ENCODE results near the gene SMPX. TPM values are rescaled to one million over a fixed set of nuclear protein-coding genes. Genes with fewer than 3 reads are reported as not detected.

The SMPX gene
- total and polyA plus RNA-seq, 4 donors: 0.09 to 0.10 TPM; not detected in 2

DNA sequence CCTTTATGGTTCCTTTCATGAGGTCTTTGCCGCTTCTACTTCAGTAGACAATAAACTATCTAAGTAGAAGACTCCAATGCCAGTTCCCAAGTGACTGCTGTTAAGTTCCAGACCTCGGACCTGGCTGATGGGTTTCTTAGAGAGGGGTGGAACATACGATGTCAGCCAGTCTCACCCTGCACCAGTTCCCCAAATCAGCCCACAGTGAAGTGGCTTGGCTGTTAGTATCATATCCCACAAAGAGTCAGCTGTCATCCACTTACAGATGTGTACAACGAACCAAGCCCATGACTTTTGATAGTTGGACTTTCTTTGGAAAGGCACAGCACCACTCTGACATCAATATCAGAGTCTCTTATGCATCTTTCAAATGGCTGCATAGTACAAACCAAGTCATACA lies 91.7 kb downstream of the SMPX start:
- Histone ChIP-seq H3K36me3 (ENCODE audit: control insufficient read depth in 4 of 4, insufficient read depth in 3 of 4, low read depth in 1 of 4, low read length in 3 of 4) (no peaks in the 10 kb centered on the region), H3K9ac (ENCODE audit: low read depth in 1 of 2, low read length in 2 of 2) (no peak overlapping the region), H3K27me3 (ENCODE audit: control insufficient read depth in 4 of 4, insufficient read depth in 4 of 4, low read length in 3 of 4) (no peaks in the 10 kb centered on the region), H3K27ac (ENCODE audit: low read depth in 1 of 2, low read length in 2 of 2) (no peak overlapping the region), H3K4me3 (ENCODE audit: low read depth in 1 of 3, low read length in 3 of 3) (no peak overlapping the region), H3K4me1 (ENCODE audit: control insufficient read depth in 4 of 4, insufficient read depth in 4 of 4, low read length in 3 of 4) (no peaks in the 10 kb centered on the region), H3K9me3 (ENCODE audit: control insufficient read depth in 4 of 4, low read length in 3 of 4) (no peaks in the 10 kb centered on the region)
- 87% methylated on average over 4 of the region's 4 CpGs for WGBS
- no peak for TF ChIP-seq HNF4G (IDR thresholded peaks at IDR 0.05)
- TF ChIP-seq, protein P1, sequence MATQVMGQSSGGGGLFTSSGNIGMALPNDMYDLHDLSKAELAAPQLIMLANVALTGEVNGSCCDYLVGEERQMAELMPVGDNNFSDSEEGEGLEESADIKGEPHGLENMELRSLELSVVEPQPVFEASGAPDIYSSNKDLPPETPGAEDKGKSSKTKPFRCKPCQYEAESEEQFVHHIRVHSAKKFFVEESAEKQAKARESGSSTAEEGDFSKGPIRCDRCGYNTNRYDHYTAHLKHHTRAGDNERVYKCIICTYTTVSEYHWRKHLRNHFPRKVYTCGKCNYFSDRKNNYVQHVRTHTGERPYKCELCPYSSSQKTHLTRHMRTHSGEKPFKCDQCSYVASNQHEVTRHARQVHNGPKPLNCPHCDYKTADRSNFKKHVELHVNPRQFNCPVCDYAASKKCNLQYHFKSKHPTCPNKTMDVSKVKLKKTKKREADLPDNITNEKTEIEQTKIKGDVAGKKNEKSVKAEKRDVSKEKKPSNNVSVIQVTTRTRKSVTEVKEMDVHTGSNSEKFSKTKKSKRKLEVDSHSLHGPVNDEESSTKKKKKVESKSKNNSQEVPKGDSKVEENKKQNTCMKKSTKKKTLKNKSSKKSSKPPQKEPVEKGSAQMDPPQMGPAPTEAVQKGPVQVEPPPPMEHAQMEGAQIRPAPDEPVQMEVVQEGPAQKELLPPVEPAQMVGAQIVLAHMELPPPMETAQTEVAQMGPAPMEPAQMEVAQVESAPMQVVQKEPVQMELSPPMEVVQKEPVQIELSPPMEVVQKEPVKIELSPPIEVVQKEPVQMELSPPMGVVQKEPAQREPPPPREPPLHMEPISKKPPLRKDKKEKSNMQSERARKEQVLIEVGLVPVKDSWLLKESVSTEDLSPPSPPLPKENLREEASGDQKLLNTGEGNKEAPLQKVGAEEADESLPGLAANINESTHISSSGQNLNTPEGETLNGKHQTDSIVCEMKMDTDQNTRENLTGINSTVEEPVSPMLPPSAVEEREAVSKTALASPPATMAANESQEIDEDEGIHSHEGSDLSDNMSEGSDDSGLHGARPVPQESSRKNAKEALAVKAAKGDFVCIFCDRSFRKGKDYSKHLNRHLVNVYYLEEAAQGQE (IDR thresholded peaks at IDR 0.05): no peak
- no peak for DNase-seq (ENCODE audit: low spot score)

DNA sequence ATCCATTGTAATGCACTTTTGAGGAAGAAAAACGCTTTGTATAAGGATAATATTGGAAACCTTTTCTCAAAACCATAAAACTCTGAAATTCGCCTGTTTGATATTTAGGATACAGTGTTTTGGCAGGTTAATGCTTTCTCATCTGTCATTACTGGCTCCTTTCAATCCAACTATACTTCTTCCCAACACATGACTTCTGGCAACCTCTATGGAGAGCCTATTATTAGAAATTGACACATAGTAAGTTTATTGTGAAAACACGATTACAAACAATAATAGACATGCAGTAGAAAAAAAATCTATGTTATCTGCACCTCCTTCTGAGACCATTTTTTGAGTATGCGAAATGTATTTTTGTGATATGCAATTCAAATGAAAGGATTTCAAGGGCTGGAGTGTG lies 95.2 kb downstream of the SMPX start:
- Histone ChIP-seq H3K27me3 (ENCODE audit: control insufficient read depth in 4 of 4, insufficient read depth in 4 of 4, low read length in 3 of 4) (no peaks in the 10 kb centered on the region), H3K4me3 (ENCODE audit: low read depth in 1 of 3, low read length in 3 of 3) (no peak overlapping the region), H3K9me3 (ENCODE audit: control insufficient read depth in 4 of 4, low read length in 3 of 4) (no peaks in the 10 kb centered on the region), H3K36me3 (ENCODE audit: control insufficient read depth in 4 of 4, insufficient read depth in 3 of 4, low read depth in 1 of 4, low read length in 3 of 4) (no peaks in the 10 kb centered on the region), H3K4me1 (ENCODE audit: control insufficient read depth in 4 of 4, insufficient read depth in 4 of 4, low read length in 3 of 4) (peaks cover 0 to 4% (median 0%) of the 10 kb centered on the region in 4 donors), H3K9ac (ENCODE audit: low read depth in 1 of 2, low read length in 2 of 2) (no peak overlapping the region), H3K27ac (ENCODE audit: low read depth in 1 of 2, low read length in 2 of 2) (no peak overlapping the region)
- DNase-seq (ENCODE audit: low spot score): no peak
- 89% methylated on average over 4 of the region's 4 CpGs for WGBS
- no peak for TF ChIP-seq SP1 (IDR thresholded peaks at IDR 0.05)
- TF ChIP-seq TAF1 (conservative IDR thresholded peaks at IDR 0.05): no peak
- TF ChIP-seq HNF4G (IDR thresholded peaks at IDR 0.05): no peak
- TF ChIP-seq FOXA1 (IDR thresholded peaks at IDR 0.05): no peak
- TF ChIP-seq YY1 (IDR thresholded peaks at IDR 0.05): no peak
- TF ChIP-seq, protein P2, sequence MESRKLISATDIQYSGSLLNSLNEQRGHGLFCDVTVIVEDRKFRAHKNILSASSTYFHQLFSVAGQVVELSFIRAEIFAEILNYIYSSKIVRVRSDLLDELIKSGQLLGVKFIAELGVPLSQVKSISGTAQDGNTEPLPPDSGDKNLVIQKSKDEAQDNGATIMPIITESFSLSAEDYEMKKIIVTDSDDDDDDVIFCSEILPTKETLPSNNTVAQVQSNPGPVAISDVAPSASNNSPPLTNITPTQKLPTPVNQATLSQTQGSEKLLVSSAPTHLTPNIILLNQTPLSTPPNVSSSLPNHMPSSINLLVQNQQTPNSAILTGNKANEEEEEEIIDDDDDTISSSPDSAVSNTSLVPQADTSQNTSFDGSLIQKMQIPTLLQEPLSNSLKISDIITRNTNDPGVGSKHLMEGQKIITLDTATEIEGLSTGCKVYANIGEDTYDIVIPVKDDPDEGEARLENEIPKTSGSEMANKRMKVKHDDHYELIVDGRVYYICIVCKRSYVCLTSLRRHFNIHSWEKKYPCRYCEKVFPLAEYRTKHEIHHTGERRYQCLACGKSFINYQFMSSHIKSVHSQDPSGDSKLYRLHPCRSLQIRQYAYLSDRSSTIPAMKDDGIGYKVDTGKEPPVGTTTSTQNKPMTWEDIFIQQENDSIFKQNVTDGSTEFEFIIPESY (IDR thresholded peaks at IDR 0.05): no peak
- no peak for TF ChIP-seq RXRA (IDR thresholded peaks at IDR 0.05)
- TF ChIP-seq GABPA (IDR thresholded peaks at IDR 0.05 in 1 of 2, conservative IDR thresholded peaks at IDR 0.05 in 1 of 2): no peak
- no peak for TF ChIP-seq FOXA2 (IDR thresholded peaks at IDR 0.05)
- TF ChIP-seq HNF4A (conservative IDR thresholded peaks at IDR 0.05): no peak
- TF ChIP-seq RAD21 (IDR thresholded peaks at IDR 0.05): no peak
- TF ChIP-seq, protein P3, sequence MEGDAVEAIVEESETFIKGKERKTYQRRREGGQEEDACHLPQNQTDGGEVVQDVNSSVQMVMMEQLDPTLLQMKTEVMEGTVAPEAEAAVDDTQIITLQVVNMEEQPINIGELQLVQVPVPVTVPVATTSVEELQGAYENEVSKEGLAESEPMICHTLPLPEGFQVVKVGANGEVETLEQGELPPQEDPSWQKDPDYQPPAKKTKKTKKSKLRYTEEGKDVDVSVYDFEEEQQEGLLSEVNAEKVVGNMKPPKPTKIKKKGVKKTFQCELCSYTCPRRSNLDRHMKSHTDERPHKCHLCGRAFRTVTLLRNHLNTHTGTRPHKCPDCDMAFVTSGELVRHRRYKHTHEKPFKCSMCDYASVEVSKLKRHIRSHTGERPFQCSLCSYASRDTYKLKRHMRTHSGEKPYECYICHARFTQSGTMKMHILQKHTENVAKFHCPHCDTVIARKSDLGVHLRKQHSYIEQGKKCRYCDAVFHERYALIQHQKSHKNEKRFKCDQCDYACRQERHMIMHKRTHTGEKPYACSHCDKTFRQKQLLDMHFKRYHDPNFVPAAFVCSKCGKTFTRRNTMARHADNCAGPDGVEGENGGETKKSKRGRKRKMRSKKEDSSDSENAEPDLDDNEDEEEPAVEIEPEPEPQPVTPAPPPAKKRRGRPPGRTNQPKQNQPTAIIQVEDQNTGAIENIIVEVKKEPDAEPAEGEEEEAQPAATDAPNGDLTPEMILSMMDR (IDR thresholded peaks at IDR 0.05; ENCODE audit: low read depth, low read length, missing input control): no peak
- no peak for TF ChIP-seq JUND (IDR thresholded peaks at IDR 0.05)
- TF ChIP-seq, protein P4, sequence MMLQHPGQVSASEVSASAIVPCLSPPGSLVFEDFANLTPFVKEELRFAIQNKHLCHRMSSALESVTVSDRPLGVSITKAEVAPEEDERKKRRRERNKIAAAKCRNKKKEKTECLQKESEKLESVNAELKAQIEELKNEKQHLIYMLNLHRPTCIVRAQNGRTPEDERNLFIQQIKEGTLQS (IDR thresholded peaks at IDR 0.05): no peak
- TF ChIP-seq, protein P1 (IDR thresholded peaks at IDR 0.05): no peak
- no peak for TF ChIP-seq EGR1 (IDR thresholded peaks at IDR 0.05; ENCODE audit: low read depth in 2 of 2)
- TF ChIP-seq, protein P5, sequence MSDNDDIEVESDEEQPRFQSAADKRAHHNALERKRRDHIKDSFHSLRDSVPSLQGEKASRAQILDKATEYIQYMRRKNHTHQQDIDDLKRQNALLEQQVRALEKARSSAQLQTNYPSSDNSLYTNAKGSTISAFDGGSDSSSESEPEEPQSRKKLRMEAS (IDR thresholded peaks at IDR 0.05): no peak
- TF ChIP-seq NR2F2 (IDR thresholded peaks at IDR 0.05): no peak

Measured in liver (tissue), 9 donors.